Activated CD4-positive, alpha-beta T cell treated with anti-CD3 and anti-CD28 coated beads for 36 hours (primary cell): ENCODE measurements around the gene TAS1R3. TPM values are rescaled to one million over a fixed set of nuclear protein-coding genes. Genes with fewer than 3 reads are reported as not detected.

Source experiments
- ATAC-seq: fragments of 200-7000 bp; cut with Tn5 transposase; one replicate; pipeline ENCODE4 v1.10.0; 2021; ENCODE audit warnings: mild to moderate bottlenecking, moderate library complexity
- CTCF ChIA-PET: fragments of 350-600 bp; sonication (Branson Sonifier 250); formaldehyde crosslinking; loops from one replicate; lab custom pipeline; 2021; ENCODE audit warnings: antibody characterized with exemption; lab: Charles Lee
- POLR2A ChIA-PET: fragments of 350-600 bp; sonication (Branson Sonifier 250); formaldehyde crosslinking; loops from one replicate; lab custom pipeline; 2021; ENCODE audit warnings: antibody characterized with exemption, inconsistent platforms; lab: Charles Lee
- DNase-seq: peaks from one replicate; pipeline ENCODE4 v3.0.0-alpha.2; 2020
- H3K27ac Mint-ChIP-seq: one replicate; pipeline ENCODE4 v1.8.0; 2021; ENCODE audit warnings: mixed read lengths
- H3K27me3 Mint-ChIP-seq: one replicate; pipeline ENCODE4 v1.8.0; 2021; ENCODE audit warnings: mixed read lengths
- H3K36me3 Mint-ChIP-seq: one replicate; pipeline ENCODE4 v1.8.0; 2021; ENCODE audit warnings: low read depth, mixed read lengths
- H3K4me1 Mint-ChIP-seq: one replicate; pipeline ENCODE4 v1.8.0; 2021; ENCODE audit warnings: mixed read lengths
- H3K4me3 Mint-ChIP-seq: one replicate; pipeline ENCODE4 v1.8.0; 2021; ENCODE audit warnings: mild to moderate bottlenecking, moderate library complexity, mixed read lengths
- H3K9me3 Mint-ChIP-seq: one replicate; pipeline ENCODE4 v1.8.0; 2021; ENCODE audit warnings: low read depth, mixed read lengths
- intact Hi-C, 2 experiments: fragments of 100-400 bp; cut with DNase I in 1 of 2; cut with micrococcal nuclease in 1 of 2; formaldehyde crosslinking; loops; one replicate each; pipeline versions ENCODE4 v1.14.2 to v1.15.1; 2022 to 2024; cut with DNase I, micrococcal nuclease
- total RNA-seq, 2 experiments: library from RNA; stranded (reverse); gene quantifications; one replicate each; pipeline ENCODE4 v1.2.3, GENCODE V29; 2021

Gene TAS1R3
- total RNA-seq, 2 experiments from 2014 or later = 0.28 to 0.41 TPM

DNA sequence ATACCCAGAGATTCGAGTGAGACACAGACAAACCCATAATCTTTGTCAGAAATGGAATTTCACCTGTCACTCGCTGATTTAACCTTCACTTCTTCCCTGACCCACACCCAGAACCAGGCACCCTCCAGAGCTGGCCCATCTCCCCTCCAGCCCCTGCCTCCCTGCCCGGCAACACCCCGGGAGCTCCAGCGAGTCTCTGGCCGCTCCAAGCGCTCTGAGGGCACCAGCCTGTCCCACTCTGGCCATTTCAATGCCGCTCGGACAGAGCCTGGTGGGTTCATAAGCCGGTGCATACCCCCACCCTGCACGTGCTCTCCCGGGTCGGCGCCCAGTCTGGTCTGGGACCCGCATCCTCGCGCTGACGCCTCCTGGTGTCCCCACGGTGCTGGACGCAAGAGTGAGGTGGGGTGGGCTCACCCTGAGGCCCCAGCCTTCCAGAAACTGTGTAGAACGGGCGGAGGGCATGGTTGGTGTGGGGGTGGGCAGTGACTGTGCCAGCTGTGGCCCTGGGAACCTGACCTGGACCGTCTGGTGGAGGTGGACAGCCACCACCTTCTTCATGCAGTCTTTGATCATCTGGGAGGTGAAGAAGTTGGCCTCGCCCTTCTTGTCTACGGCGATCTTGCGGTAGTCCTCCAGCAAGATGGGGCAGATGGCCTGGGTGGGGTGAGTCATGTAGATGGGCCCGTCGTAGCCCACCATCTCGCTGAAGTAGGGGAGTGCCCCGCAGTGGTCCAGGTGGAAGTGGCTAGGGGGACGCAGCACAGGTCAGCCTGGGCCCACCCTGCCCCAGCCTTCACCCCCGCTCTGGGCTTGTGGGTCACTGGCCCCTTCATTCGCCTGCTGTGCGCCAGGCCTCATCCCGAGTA is 12.1 kb upstream of the TAS1R3 start:
- H3K4me3 Mint-ChIP-seq = no peak overlapping the region
- DNase-seq = no peak
- intact Hi-C loops = no loop called here
- peaks cover 23% of the 10 kb centered on the region for H3K36me3 Mint-ChIP-seq
- ChIA-PET POLR2A (no interaction called here), CTCF (interaction anchor here (0.6 kb wide), 1 partner anchor 83 kb away, joined by 3 read pairs; no protein-coding TSS in a partner anchor)
- H3K9me3 Mint-ChIP-seq = no peaks in the 10 kb centered on the region
- ATAC-seq = no peak
- H3K27me3 Mint-ChIP-seq = no peaks in the 10 kb centered on the region
- H3K27ac Mint-ChIP-seq = peak overlapping the region; percentile 19
- H3K4me1 Mint-ChIP-seq = peaks cover 19% of the 10 kb centered on the region

GRCh38 chr1:1319646-1319941 is 11.5 kb upstream of the TAS1R3 start:
- H3K27ac Mint-ChIP-seq = no peak overlapping the region
- no peak for DNase-seq
- no peak overlapping the region for H3K4me3 Mint-ChIP-seq
- ChIA-PET POLR2A (no interaction called here), CTCF (no interaction called here)
- H3K36me3 Mint-ChIP-seq = peaks cover 23% of the 10 kb centered on the region
- no peaks in the 10 kb centered on the region for H3K27me3 Mint-ChIP-seq
- H3K9me3 Mint-ChIP-seq = no peaks in the 10 kb centered on the region
- no peak for ATAC-seq
- peaks cover 21% of the 10 kb centered on the region for H3K4me1 Mint-ChIP-seq
- intact Hi-C loops = no loop called here

DNA sequence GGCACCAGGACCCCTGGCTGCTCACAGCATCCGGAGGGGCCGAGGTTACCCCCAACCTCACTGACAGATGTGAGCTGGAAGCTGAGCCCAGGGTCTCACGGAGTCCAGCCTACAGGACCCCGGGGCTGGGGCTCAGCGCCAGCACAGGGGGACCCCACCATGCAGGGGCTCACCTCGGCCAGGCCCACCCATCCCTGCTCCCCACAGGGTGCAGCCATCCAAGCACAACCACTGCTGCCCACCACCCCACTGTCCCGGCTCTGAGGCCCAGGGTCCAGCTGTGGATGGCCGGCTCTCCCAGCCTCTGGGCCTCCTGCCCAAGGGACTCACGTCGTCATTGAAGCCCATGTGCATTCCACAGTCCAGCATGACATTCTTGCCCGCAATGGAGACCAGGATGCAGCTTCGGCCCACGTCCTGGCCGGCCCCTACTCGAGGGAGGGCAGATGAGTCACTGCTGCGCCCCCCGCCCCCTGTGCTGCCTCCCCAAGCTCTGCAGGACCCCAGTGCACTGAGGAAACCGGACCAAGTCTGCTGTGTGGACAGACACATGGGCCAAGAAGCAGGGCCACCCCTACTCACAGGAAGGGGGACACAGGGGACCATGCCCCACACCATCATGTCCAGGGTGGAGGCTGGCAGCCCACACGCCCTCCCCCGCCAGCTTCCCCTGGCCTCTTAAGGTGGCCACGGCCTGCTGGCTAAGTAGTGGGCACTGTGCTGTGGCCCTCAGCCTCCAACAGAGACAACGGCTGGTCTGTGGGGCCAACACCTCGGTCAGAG is 10.2 kb upstream of the TAS1R3 start:
- Mint-ChIP-seq H3K27me3 (no peaks in the 10 kb centered on the region), H3K9me3 (no peaks in the 10 kb centered on the region), H3K36me3 (peaks cover 23% of the 10 kb centered on the region), H3K4me1 (peaks cover 26% of the 10 kb centered on the region), H3K27ac (no peak overlapping the region), H3K4me3 (no peak overlapping the region)
- ChIA-PET POLR2A (no interaction called here), CTCF (no interaction called here)
- intact Hi-C loops = no loop called here
- DNase-seq = no peak
- ATAC-seq = no peak

DNA sequence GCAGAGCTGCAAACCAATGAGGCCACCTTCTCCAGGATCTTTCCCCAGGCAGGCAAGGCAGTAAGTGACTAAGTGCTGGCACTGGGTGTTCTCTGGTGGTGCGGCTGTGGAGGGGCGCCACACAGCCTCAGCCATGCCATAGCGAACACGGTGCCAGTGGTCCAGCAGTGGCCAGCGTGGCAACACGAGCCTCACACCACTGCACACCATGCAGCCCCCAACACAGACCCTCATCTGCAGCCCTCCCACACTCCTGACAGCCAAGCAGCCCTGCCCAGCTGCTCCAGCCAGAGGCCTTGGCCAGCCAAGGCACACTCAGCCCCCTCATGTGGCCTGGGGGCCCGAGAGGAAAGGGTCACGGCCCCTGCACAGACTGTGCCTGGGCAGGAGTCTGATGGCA is 9.6 kb upstream of the TAS1R3 start:
- DNase-seq = no peak
- Mint-ChIP-seq H3K36me3 (peaks cover 20% of the 10 kb centered on the region), H3K9me3 (no peaks in the 10 kb centered on the region), H3K4me3 (no peak overlapping the region), H3K4me1 (peaks cover 31% of the 10 kb centered on the region), H3K27me3 (no peaks in the 10 kb centered on the region), H3K27ac (no peak overlapping the region)
- CTCF ChIA-PET = no interaction called here
- POLR2A ChIA-PET = no interaction called here
- ATAC-seq = no peak
- intact Hi-C loops = no loop called here

DNA sequence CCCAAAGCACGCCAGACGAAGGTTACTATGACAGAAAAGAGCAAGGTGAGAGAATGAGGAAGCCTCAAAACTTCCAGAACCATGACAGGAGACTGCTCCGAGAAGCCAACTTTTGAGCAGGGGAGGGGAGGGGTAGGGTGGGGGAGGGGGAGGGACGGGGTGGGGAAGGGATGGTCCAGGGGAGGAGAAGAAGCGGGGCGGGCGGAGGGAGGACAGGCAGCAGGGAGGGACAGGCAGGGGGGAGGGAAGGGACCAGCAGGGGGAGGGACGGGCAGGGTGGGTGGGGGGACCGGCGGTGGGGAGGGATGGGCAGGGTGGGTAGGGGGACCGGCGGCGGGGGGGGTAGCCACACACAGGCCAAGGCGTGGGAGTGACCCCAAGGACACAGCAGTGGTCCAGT is 8.7 kb upstream of the TAS1R3 start:
- Mint-ChIP-seq H3K4me1 (peaks cover 31% of the 10 kb centered on the region), H3K4me3 (peak overlapping the region; percentile 79), H3K27ac (peak overlapping the region; percentile 68), H3K9me3 (no peaks in the 10 kb centered on the region), H3K36me3 (peaks cover 18% of the 10 kb centered on the region), H3K27me3 (no peaks in the 10 kb centered on the region)
- ATAC-seq (no peak), DNase-seq (no peak)
- ChIA-PET POLR2A (no interaction called here), CTCF (no interaction called here)
- intact Hi-C loops = no loop called here

- no peaks in the 10 kb centered on the region for H3K9me3 Mint-ChIP-seq
- DNase-seq (no peak), ATAC-seq (no peak)
- ChIA-PET POLR2A (interaction anchor here (0.6 kb wide), 2 partner anchors 53 to 292 kb away, joined by 3 to 4 read pairs; partner anchors contain the start of gene MIB2), CTCF (no interaction called here)
- intact Hi-C loops = no loop called here
- H3K27me3 Mint-ChIP-seq = no peaks in the 10 kb centered on the region
- H3K36me3 Mint-ChIP-seq = peaks cover 15% of the 10 kb centered on the region
- peaks cover 31% of the 10 kb centered on the region for H3K4me1 Mint-ChIP-seq
- H3K4me3 Mint-ChIP-seq = peak overlapping the region; percentile 79
- H3K27ac Mint-ChIP-seq = peak overlapping the region; percentile 78
These were observed 8.1 kb upstream of the TAS1R3 start for GRCh38 chr1:1322952-1323351.

DNA sequence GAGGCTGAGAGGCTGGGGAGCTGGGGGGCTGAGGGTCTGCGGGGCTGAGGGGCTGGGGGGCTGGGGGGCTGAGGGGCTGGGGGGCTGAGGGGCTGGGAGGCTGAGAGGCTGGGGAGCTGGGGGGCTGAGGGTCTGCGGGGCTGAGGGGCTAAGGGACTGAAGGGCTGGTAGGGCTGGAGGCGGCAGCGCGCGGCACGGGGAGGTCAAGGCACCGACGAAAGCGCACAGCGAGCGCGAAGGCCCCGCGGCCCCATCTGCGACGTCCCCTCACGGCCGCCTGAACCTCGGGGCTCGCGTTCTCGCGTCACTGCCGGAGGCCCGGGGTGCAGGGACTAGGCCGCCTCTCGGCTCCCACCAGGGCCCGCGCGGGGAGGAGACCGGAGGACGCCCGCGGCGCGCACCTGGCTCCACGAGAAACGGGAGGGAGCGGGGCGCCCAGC is 7.0 kb upstream of the TAS1R3 start:
- Mint-ChIP-seq H3K4me3 (peak overlapping the region; percentile 80), H3K4me1 (peaks cover 31% of the 10 kb centered on the region), H3K27ac (no peak overlapping the region), H3K27me3 (no peaks in the 10 kb centered on the region), H3K9me3 (no peaks in the 10 kb centered on the region), H3K36me3 (peaks cover 10% of the 10 kb centered on the region)
- ATAC-seq (peak; percentile 37), DNase-seq (no peak)
- intact Hi-C loops = loop anchor here (1.0 to 2.0 kb wide), 14 partner anchors 13 to 809 kb away; partner anchors contain the start of genes AURKAIP1 (in 2 of the 2), ATAD3B (in 1 of the 2), B3GALT6 (in 1 of the 2) and C1orf159 (in 1 of the 2)
- POLR2A ChIA-PET = interaction anchor here (0.7 kb wide), 1 partner anchor 15 kb away, joined by 3 read pairs; no protein-coding TSS in a partner anchor
- CTCF ChIA-PET = no interaction called here

DNA sequence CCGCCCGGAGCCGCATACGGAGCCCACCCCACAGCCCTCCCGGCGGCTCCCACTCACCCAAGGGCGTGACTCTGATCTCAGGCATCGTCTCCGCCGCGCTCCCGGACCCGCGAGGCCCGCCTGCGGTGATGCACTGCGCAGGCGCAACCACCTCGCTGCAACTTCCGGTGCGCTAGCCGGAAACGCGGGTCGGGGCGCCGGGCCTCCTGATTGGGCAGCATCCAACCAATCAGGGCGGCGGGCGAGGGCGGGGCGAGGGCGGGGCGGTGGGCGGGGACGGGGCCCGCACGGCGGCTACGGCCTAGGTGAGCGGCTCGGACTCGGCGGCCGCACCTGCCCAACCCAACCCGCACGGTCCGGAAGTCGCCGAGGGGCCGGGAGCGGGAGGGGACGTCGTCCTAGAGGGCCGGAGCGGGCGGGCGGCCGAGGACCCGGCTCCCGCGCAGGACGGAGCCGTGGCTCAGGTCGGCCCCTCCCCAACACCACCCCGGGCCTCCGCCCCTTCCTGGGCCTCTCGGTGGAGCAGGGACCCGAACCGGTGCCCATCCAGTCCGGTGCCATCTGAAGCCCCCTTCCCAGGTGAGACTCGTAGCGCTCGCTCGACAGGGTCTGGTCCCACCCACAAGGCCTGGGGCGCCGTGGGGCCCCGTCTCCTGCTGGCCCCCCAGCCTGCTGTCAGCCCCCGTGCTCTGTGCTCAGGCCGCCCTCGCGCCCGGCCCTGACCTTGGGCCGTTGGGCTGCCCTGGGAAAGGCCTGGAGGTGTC is 6.4 kb upstream of the TAS1R3 start, which contains the start of the genes CPTP and INTS11:
CPTP (plus strand) TSS at position 279 of the 764 bp plus-strand sequence. CDS start 2,109 bp downstream, outside the sequence.
INTS11 (minus strand) TSS at position 137 of the 764 bp plus-strand sequence; CDS start at position 85, 52 bp downstream.
- Mint-ChIP-seq H3K27me3 (no peaks in the 10 kb centered on the region), H3K4me3 (peak within 1 kb of the TSS; percentile 80), H3K36me3 (peaks cover 5% of the 10 kb centered on the region), H3K27ac (peak within 1 kb of the TSS; percentile 83), H3K4me1 (peaks cover 31% of the 10 kb centered on the region), H3K9me3 (no peaks in the 10 kb centered on the region)
- DNase-seq (peak; percentile 98), ATAC-seq (peak; percentile 90)
- ChIA-PET POLR2A (interaction anchor here (0.7 kb wide), 1 partner anchor 50 kb away, joined by 3 read pairs; the partner anchor contains the start of gene AURKAIP1), CTCF (interaction anchor here (0.6 to 1.2 kb wide), 2 partner anchors 15 to 181 kb away, joined by 3 to 4 read pairs; no protein-coding TSS in a partner anchor)
- intact Hi-C loops = loop anchor here (1.0 to 2.0 kb wide), 14 partner anchors 13 to 809 kb away; partner anchors contain the start of genes AURKAIP1 (in 2 of the 2), ATAD3B (in 1 of the 2), B3GALT6 (in 1 of the 2) and C1orf159 (in 1 of the 2)

GRCh38 chr1:1325288-1326074 is 5.6 kb upstream of the TAS1R3 start:
- CTCF ChIA-PET = interaction anchor here (0.6 to 1.2 kb wide), 2 partner anchors 16 to 181 kb away, joined by 3 to 4 read pairs; no protein-coding TSS in a partner anchor
- H3K9me3 Mint-ChIP-seq = no peaks in the 10 kb centered on the region
- no peak for DNase-seq

GRCh38 chr1:1326075-1326605 is 4.9 kb upstream of the TAS1R3 start:
- ATAC-seq (no peak), DNase-seq (no peak)
- CTCF ChIA-PET = interaction anchor here (0.8 to 1.2 kb wide), 2 partner anchors 17 to 77 kb away, joined by 3 to 4 read pairs; no protein-coding TSS in a partner anchor
- Mint-ChIP-seq H3K27me3 (no peaks in the 10 kb centered on the region), H3K4me1 (peaks cover 31% of the 10 kb centered on the region), H3K4me3 (peak overlapping the region; percentile 68), H3K36me3 (peaks cover 5% of the 10 kb centered on the region), H3K27ac (no peak overlapping the region), H3K9me3 (no peaks in the 10 kb centered on the region)
- intact Hi-C loops = no loop called here
- POLR2A ChIA-PET = no interaction called here

More at GRCh38 chr1:1325288-1326074, 5.6 kb upstream of the TAS1R3 start:
- POLR2A ChIA-PET = interaction anchor here (0.7 kb wide), 1 partner anchor 50 kb away, joined by 3 read pairs; the partner anchor contains the start of gene AURKAIP1
- H3K36me3 Mint-ChIP-seq = peaks cover 5% of the 10 kb centered on the region
- H3K4me3 Mint-ChIP-seq = peak overlapping the region; percentile 68
- H3K27ac Mint-ChIP-seq = peak overlapping the region; percentile 78
- no peaks in the 10 kb centered on the region for H3K27me3 Mint-ChIP-seq
- ATAC-seq = peak; percentile 2
- peaks cover 31% of the 10 kb centered on the region for H3K4me1 Mint-ChIP-seq
- intact Hi-C loops = loop anchor here in 1 of 2 experiments (2.0 kb wide), 1 partner anchor 49 kb away; the partner anchor contains the start of gene AURKAIP1
